ENCODE measurements around the gene P2RX5.

The P2RX5 gene

DNA sequence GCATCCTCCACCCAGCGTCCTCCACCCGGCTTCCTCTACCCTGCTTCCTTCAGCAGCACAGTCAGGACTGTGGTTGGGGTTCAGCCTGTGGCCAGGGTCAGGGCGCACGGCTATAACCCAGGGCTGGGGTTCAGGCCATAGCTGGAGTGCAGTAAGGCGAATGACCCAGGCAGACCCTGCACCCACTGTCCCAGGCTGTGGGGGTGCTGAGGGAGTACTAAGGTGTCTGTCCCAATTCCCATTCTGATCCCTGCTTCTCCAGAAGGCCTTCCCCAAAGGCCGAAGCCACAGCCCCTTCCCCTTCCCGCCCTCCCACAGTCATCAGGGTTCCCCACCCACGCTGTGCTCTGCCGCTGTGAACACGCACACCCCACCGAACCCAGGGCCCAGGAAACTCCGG, 14.9 kb downstream of the P2RX5 start:
- FAIRE-seq, result no peak

DNA sequence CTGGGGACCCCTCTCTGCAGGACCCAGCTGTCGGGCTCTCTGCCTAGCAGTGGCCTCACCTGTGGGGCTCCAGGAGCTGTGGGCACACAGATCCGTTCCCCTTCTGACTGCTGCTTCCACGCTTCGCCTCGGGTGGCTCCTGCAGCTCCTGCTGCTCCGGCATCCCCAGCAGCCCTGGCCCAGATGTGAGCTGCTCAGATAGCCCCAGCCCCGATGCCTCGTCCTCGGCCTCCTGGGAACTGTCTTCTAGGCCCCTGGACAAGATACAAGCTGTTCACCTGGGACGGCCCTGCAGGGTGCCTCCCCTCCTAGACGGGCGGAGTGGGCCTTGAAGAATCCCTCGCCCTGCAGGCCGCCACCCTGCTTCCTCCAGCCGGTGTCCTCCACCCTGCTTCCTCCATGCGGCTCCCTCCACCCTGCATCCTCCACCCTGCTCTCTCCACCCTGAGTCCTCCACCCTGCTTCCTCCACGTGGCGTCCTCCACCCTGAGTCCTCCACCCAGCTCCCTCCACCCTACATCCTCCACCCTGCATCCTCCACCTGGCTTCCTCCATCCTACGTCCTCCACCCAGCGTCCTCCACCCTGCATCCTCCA, 16.3 kb downstream of the P2RX5 start:
- no peak for FAIRE-seq

DNA sequence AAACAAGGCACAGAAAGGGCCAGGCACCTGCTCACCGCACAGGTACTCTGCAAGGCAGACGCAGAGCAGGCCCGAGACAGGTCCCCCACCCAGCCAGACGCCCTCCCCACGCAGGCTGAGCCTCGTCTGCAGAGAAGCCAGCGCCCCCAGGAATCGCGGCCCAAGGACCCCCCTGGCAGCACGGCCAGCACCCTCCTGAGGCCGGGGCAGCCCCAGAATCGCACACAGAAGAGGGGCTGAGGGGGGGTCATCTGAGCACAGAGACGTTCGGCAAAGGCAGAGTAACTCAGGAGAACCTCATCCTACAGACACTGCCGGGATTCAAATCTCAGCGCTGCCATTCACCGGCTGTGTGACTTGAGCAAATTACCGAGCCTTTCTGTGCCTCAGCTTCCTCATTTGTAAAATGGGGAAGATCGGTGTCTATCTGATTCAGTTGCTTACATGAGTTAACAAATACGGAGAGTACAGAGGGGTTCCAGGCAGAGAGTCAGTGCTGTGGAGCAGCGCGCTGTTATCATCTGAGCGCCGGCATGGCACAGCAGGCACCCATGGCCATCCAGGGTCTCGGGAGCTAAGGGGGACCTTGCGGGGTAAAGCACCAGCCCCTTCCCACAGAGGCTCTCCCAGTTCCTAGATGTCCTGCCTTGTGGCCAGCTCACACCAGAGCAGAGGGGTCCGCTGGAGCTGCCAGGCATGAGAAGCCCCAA, 17.0 kb downstream of the P2RX5 start:
- no peak for FAIRE-seq

DNA sequence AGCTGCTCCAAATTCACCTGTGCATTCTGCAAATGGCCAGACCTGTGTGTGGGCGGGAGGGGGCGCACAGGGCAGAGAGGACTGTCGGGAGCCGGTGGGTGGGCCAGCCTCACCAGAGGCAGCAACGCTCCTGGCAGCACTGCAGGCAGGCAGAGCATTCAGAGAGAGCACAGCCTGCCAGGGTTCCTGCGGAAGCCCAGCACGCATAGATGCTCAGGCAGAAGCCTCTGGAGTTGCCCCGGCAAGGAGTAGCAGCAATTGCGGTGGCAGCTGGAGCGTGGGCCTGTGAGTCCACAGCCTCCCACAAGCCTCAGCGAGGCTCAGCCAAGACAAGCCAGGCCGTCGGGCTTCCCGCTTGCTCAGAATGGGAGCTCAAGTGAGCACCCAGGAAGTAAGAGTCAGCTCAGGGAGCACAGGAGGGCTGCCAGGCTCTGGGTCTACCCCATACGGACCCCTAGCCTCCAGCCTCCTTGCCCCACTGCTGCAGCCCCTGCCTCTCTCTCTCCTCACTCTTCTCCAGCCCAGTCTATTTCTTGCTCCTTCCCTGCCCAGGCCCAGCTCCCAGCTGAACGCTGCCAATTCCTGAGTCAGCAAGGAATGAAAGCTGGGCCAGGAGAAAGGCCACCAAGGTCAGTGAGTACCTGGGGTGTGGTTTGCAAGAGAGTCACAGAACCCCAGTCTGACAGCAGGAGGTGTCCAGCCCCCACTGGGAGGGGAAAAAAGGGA, 17.7 kb downstream of the P2RX5 start:
- FAIRE-seq, result no peak

DNA sequence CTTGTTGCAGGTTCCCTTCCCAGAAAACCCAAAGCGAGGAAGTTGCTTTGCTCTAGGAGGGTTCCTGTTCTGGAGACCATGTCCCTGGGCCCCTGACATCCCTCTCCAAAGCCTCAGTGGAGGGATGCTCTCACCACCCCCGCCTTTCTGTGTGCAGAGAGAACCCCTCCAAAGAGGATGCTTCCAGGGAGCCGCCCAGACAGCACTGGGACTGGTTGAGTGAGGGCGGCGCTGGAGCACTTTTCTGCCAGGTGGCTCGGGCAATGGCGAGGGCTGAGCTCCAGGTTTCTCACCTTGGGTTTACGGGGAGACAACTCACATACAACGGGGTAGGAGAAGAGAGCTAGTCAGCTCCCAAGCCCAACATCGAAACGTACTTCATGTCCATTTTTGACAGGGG, 20.1 kb downstream of the P2RX5 start:
- no peak for FAIRE-seq

DNA sequence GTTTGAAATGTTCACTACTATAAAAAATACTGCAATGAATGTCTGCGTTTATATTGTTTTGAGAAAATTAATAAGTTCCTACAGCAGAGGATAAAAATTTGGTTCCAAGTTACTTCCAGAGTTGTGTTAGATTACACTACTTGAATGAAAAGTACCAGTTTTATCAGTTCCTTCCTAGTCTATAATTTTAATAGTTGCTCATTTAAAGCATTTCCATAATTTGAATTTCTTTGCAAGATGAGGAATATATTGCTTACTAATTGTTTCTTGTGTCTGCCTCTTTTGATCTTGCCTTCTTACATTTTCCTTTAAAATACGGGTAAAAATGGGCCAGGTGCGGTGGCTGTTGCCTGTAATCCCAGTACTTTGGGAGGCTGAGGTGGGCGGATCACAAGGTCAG, 23.4 kb downstream of the P2RX5 start:
- no peak for FAIRE-seq

DNA sequence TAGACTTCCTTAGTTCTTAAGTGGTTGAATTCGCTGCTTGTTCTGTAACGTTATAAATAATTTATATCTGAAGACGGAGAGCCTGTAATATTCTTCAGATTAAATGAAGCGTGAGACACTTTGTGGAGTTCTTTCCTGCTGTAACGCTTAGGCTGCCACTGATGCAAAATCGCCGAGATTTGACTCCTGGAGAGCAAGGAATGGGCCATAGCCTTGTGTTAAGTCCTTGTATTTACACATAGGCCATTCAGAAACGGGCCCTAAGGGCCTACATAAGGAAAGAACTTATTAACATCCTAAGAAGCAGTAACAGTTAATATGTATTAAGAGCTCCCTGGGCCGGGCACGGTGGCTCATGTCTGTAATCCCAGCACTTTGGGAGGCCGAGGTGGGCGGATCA, 26.4 kb downstream of the P2RX5 start:
- FAIRE-seq, result no peak

DNA sequence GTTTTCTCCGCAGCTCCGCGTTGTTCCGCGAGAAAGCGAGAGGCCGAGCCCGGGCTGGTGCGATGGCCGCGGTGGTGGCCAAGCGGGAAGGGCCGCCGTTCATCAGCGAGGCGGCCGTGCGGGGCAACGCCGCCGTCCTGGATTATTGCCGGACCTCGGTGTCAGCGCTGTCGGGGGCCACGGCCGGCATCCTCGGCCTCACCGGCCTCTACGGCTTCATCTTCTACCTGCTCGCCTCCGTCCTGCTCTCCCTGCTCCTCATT, 26.9 kb downstream of the P2RX5 start:
- FAIRE-seq, result no peak

DNA sequence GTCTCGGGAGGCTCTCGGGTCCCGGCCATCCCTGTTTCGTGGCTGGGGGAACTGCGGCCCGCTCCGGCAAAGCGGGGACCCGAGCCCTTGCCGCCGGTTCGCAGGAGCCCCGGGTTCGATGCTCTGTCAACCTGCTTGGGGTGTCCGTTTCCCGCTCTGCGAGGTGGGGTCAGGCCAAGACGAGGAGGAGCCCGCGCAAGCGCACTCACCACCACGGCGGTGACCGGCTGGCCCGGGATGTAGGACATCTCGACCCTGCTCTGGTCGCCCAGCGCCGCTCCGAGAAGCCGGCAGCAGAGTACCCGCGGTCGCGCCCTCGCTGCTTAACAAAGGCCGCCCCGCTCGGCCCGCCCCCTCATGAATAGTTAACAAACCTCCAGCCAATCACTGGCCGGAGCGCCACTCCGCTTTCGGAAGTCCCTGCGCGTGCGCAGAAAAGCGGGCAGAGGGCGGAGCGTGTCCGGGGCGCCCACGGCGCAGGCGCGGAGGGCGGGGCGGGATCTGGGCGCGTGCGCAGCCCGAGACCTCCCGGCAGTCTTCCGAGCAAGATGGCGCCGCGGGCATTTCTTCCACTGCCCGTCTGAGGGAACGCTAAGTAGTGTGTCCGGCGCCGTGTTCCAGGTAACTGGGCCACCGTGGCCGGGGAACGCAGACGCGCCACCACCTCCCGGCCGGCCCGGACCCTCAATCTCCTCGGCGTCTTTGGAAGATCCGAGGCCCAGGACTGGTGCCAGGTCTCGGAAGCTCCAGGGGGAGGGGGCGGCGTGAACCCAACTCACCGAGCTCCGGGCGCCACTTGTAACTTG, 27.5 kb downstream of the P2RX5 start, which contains the start of the genes EMC6 and TAX1BP3:
Gene EMC6 (plus strand): TSS at position 534 of the 806 bp plus-strand sequence. CDS start 335 bp downstream, outside the sequence.
Gene TAX1BP3 (minus strand): TSS at position 300 of the 806 bp plus-strand sequence. CDS start 52 bp downstream, at position 248.
- no peak for FAIRE-seq

DNA sequence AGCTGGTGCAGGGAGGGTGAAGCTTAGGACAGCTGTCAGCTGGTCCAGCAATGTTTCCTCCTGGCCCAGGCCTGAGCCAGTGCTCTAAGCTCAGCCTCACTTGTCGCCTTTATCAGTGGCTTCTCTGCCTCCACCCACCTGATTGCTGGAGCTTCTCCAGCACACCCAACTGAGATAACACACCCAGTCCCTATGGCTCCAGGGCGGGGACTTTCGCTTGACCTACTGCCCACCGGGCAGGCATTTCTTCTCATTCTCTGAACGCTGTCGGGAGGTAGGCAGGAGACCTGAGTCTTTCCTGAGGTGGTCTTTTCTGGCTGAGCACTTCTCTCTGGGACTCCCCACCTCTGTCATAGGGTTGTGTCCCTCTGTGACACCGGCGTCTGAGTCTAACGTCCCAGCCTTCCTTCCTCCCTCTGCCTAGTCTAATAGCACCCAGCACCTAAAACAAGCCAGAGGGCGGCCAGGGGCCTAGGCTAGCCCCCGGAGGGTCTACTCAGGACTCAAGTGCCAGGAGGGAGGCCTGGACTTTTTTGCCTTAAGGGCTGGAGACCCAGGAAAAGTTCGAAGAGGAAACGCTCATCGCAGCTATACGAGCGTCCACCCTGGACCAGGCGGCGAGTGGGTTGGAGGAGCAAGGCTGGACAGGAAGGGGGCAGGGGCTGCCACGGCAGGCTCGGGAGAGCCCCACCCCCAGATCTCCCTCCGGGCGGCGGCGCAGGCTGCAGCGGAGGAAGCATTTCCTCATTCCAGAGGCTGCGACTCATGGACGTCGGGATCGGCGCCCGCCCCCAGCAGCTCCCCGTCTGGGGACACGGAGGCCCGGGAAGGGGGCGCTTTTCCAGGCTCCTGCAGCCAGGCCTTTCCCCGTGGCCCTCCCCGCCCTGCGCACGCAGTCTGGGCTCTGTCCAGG, 28.3 kb downstream of the P2RX5 start:
- no peak for FAIRE-seq

DNA sequence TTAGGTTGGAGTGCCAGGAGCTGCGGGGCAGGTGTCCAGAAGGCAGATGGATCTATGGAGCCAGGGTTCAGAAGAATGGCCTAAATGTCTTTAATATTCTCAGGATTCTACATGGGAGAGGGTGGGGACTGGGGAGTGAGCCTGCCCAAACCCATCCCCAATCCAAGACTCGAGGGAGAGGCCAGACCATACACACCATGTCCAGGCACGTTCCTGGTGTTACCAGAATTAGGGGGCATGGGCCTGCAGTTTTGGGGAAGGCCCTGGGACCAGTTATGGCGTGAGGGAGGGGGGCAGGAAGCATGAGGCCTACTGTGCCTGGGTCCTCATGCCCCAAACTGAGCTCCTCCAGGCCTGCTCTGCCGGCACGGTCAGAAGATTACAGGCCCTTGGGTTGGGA, 29.4 kb downstream of the P2RX5 start:
- FAIRE-seq, result no peak

DNA sequence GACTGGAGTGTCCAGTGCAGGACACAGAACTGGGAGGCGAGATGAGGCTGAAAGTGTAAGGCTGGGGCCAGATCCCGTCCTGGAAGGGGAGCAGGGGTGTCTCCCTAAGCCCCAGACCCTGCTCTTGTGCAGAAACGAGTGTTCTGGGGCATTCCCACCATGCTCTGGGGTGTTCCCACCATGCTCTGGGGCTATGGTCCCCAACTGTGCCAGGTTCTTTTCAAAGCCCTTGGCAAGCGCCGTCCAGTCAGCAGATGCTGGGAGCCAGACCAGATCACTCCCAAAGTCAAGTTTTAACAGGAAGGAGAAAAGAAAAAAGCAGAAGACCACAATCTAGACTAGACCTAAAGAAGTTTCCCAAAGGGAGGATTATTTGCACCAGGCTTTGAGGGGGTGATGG, 30.1 kb downstream of the P2RX5 start:
- FAIRE-seq, result no peak

DNA sequence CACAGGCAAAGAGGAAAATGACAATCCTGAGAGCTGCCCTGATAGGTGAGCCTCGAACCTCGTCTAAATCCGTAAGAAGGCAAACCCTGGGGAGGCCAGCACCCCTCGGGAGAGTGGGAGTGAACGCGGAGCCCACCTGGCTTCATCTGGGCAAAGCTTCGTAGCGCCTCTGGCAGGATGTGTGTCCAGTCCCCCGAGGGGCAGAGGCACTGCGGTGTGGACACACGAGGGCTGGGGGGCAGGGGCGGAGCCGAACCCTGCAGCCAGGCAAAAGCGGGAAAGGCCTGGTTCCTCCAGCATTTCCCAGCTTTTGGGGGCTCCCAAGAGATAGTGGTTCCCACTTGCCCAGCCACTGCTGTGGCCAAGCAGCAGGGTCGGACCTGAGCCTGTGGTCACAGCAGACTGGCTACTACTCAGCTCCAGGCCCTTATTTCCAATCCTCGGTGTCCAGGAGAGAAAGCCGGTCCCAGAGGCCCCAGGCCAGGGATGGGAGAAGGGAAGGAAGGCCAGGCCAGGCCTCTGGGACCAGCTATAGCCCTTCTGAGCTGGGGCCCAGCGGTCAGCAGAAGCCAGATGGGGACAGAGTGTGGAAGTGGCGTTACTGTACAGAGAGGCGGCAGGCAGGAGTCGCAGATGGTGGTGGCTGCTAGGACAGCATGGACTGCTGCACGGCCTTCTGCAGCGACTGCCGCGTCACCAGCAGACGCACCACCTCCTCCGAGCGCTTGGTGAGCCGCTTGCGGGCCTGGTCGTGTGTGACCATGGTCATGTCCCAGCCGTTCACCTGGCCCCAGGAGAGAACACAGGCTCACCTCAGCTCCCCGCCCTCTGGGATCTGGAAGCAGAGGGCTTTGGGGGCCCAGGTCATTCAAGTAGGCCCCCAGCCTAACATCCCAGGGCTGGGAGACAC, 32.6 kb downstream of the P2RX5 start:
- FAIRE-seq, result no peak

DNA sequence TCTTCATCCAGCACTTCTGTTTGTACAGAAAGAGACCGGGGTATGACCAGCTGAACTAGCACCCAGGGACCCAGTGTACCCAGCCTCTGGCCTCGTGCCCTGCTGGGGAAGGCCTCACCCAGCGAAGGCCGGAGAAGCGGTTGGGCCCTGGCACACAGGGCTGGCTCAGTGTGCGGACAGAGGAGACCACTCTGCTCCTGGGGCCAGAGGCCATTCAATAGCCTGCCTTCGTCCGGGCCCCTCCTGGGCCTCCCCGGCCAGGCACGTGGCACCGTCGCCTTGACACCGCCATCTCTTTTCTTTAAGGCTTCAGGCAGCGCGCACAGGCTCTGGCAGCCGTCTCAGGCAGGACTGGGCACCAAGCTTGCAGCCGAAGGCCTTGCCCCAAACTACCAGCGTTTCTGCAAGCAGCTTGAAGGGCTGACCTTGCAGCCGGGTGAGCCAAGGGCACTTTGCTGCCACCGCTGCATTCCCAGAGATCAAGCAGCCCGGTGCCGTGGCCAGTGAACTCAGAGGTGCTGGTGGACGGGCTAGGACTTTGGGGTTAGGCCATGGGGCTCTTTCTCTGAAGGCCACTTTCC, 35.6 kb downstream of the P2RX5 start:
- FAIRE-seq, result no peak

DNA sequence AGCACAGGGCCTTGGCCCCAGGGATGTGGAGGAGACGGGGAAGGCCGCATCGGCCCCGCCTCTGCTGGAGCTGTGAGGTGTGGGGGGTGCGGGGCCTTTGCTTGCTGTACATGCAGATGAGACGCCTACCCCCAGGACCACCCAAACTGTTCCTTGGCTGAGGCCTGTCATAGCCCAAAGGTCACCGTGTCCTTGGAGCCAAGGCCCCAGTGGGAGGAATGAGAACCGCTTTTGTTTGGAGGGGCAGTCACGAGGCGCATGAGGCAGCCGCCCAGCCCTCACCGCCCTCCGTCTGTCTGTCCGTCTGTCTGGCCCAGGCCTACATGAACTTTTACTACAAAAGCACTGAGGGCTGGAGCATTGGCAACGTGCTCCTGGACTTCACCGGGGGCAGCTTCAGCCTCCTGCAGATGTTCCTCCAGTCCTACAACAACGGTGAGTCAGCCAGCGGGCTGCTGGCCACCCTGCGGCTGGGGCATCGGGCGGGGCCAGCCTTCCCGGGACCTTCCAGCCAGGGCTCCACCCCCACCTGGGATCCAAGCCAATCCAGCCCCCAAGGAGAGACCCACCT, 36.3 kb downstream of the P2RX5 start:
- no peak for FAIRE-seq

DNA sequence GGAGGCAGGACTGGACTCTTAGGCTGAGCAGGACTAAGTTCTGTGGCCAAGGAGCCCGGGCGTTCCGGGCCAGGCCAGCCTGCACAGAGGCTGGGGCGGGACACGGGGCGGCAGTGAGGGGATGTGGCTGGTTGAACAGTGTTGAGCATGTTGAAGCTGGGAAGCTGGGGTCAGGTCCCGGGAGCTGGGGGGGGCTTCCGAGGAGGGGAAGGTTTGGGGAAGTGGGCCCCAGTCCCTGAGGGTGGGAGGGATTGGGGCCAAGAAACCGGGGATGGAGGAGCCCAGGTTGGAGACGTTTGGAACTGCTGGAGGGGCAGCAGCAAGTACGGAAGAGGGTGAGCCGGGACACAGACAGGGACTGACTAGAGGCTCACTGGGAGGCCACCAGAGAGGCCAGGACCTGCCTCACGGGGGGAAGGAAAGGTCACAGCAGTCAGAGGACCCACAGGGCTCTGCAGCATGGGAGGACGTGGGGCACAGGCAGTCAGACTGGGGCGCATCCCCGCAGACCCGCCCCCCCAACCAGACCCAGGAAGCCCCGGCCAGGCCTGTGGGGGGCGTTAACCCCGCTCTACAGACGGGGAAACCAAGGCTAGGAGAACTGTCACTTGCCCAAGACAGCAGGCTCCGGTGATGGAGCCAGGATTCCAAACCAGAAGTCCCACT, 37.0 kb downstream of the P2RX5 start:
- no peak for FAIRE-seq

DNA sequence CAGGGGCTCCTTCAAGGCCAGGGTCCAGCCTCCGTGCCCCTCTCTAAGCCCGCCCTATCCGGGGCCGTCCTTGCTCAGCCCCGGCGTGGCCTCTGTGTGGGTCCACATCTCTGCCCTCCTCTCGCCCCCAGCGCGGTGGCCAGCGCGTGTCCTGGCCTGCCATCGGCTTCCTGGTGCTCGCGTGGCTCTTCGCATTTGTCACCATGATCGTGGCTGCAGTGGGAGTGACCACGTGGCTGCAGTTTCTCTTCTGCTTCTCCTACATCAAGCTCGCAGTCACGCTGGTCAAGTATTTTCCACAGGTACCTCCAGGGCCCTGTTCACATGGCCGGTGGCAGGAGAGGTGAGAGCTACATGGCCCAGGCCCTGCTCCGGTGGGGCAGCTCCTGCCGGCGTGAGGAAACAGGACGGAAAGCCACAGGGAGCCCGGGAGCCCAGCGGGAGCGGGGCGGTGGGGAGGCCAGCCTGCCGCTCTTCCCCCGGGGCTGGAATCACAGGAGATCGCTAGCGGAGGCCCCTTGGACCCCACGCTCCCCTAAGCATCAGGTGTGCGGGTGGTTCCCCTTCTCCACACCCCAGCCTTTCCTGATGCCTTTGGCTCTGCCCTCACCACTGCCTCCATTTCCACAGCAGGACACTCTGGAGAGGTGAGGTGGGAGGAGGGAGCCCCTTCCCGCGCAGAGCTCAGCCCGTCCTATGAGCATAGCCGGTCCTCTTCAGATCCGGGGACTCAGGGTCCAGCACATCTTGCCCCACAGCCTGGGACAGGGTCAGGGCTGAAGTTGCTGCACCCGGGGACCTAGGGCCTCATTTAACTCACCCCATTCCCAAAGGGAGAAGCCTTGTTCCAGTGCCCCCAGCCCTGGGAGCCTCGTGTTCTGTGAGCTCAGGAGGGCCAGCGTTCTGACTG, 37.8 kb downstream of the P2RX5 start:
- FAIRE-seq, result no peak

DNA sequence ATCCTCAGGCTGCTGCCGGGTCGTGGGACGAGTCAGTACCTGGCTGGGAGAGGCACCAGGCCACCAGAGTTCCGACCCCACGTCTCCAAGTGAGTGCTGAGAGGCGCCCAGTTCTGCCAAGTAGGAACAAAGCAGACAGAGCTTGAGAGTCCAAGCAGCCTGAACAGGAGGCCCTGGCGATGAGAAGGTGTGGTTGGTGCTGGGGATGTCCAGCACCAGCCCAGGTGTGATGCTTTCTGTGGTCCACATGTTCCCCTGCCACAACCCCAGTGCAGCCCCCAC, 38.4 kb downstream of the P2RX5 start:
- FAIRE-seq, result no peak
